K562 (cell line): ENCODE measurements around the gene LIN28B. TPM values are rescaled to one million over a fixed set of nuclear protein-coding genes. Genes with fewer than 3 reads are reported as not detected.

Source experiments
- ATAC-seq: fragments of 200-7000 bp; cut with Tn5 transposase; 3 replicates; pipeline ENCODE4 v1.9.1; 2020; ENCODE audit warnings: moderate library complexity
- BruUV-seq: library from RNA; stranded (reverse); fragments of 400-500 nt; replicated peaks from 2 replicates; lab custom pipeline; 2021; lab: Mats Ljungman, UMichigan
- CTCF ChIA-PET: fragments of 300-600 bp; formaldehyde crosslinking; extraction: SDS; loops from one replicate; lab custom pipeline; 2021; ENCODE audit warnings: low intra/inter-chr PET ratio; lab: Yijun Ruan, JAX
- POLR2A ChIA-PET: fragments of 300-600, 350-650 bp; sonication (Branson Sonifier 250); formaldehyde crosslinking; extraction: SDS; loops from one replicate; lab custom pipeline; 2021; ENCODE audit warnings: antibody characterized with exemption, inconsistent platforms; lab: Yijun Ruan, JAX
- DNase-seq, 4 experiments: peaks; one replicate each; pipeline versions ENCODE4 v3.0.0 to v3.0.0-alpha.2; 2011 to 2018; ENCODE audit warnings: low spot score in 3 of 4, mixed read lengths in 3 of 4; ENCODE audit errors: extremely low read depth in 1 of 4
- FAIRE-seq: peaks from 2 replicates; lab custom pipeline; 2011; peaks lifted over from hg19 to GRCh38; lab: Jason Lieb, UNC
- H2AFZ ChIP-seq: 2 replicates; pipeline ENCODE4 v1.6.0; 2011; ENCODE audit warnings: low read depth, low read length, control low read depth, inconsistent platforms
- H3K27ac ChIP-seq: fragments of 200-600 bp; 3 replicates; pipeline ENCODE4 v1.8.0; 2011; ENCODE audit warnings: low read depth, mild to moderate bottlenecking, control low read depth, inconsistent platforms, low read length, moderate library complexity, mixed read lengths; ENCODE audit errors: extremely low read depth
- H3K27me3 ChIP-seq, 2 experiments: fragments of 300-600 bp in 1 of 2; 2 replicates in 1 of 2; 3 replicates in 1 of 2; pipeline versions ENCODE4 v1.6.0 to v1.8.0; 2011; ENCODE audit warnings: inconsistent platforms in 2 of 2, low read length in 2 of 2, mild to moderate bottlenecking in 1 of 2, mixed read lengths in 1 of 2, moderate library complexity in 1 of 2; ENCODE audit not compliant: control insufficient read depth in 2 of 2, insufficient read depth in 2 of 2
- H3K36me3 ChIP-seq: fragments of 300-600 bp; 3 replicates; pipeline ENCODE4 v1.8.0; 2011; ENCODE audit warnings: mild to moderate bottlenecking, low read length, inconsistent platforms; ENCODE audit not compliant: control insufficient read depth, insufficient read depth
- H3K4me1 ChIP-seq, 2 experiments: fragments of 200-600 bp in 1 of 2; replicated peaks in 1 of 2; 2 replicates in 1 of 2; 3 replicates in 1 of 2; pipeline versions ENCODE4 v1.5.1 to v1.8.0; 2011; ENCODE audit warnings: inconsistent platforms in 2 of 2, low read length in 2 of 2, mild to moderate bottlenecking in 1 of 2, mixed read lengths in 1 of 2, moderate library complexity in 1 of 2; ENCODE audit not compliant: control insufficient read depth in 2 of 2, insufficient read depth in 2 of 2
- H3K4me2 ChIP-seq: 2 replicates; pipeline ENCODE4 v1.6.1; 2011; ENCODE audit warnings: low read length, control low read depth, inconsistent platforms, mixed read lengths; ENCODE audit not compliant: insufficient read depth
- H3K4me3 ChIP-seq: fragments of 200-600 bp; sonication (generic), shearing (Covaris generic); 2 replicates; pipeline ENCODE4 v1.5.1; 2016; ENCODE audit warnings: control low read depth, inconsistent platforms
- H3K79me2 ChIP-seq: fragments of 200-600 bp; 3 replicates; pipeline ENCODE4 v1.8.0; 2011; ENCODE audit warnings: low read length, inconsistent platforms; ENCODE audit not compliant: control insufficient read depth, insufficient read depth
- H3K9ac ChIP-seq, 2 experiments: 2 replicates each; pipeline versions ENCODE4 v1.6.0 to v1.6.1; 2011; ENCODE audit warnings: low read depth in 2 of 2, low read length in 2 of 2, control low read depth in 1 of 2, inconsistent platforms in 1 of 2, mild to moderate bottlenecking in 1 of 2, mixed read lengths in 1 of 2; ENCODE audit not compliant: insufficient read depth in 1 of 2
- H3K9me1 ChIP-seq: one replicate; pipeline ENCODE4 v1.6.0; 2011; ENCODE audit warnings: inconsistent platforms, mild to moderate bottlenecking, low read length, moderate library complexity; ENCODE audit not compliant: control insufficient read depth, insufficient read depth
- H3K9me3 ChIP-seq: replicated peaks from 2 replicates; pipeline ENCODE4 v1.5.1; 2011; ENCODE audit warnings: low read depth, low read length, inconsistent platforms; ENCODE audit not compliant: control insufficient read depth, insufficient read depth
- H4K20me1 ChIP-seq: replicated peaks from 2 replicates; pipeline ENCODE4 v1.6.1; 2011; ENCODE audit warnings: low read length, inconsistent platforms, mixed read lengths; ENCODE audit not compliant: control insufficient read depth, insufficient read depth
- CREBBP ChIP-seq: IDR thresholded peaks from one replicate; pipeline ENCODE4 v1.6.1; 2012; ENCODE audit warnings: low read depth, mild to moderate bottlenecking, control low read depth, inconsistent platforms, low read length
- FOXK1 ChIP-seq: sonication (generic); formaldehyde crosslinking; IDR thresholded peaks from 2 replicates; pipeline ENCODE4 v1.8.0; 2022; ENCODE audit warnings: missing genetic modification reagents, mild to moderate bottlenecking, borderline replicate concordance
- MYNN ChIP-seq, 2 experiments: sonication (generic); formaldehyde crosslinking in 1 of 2; IDR thresholded peaks; 2 replicates each; pipeline versions ENCODE4 v1.5.0 to v1.6.1; 2016 to 2020; ENCODE audit warnings: antibody characterized with exemption in 1 of 2, missing genetic modification reagents in 1 of 2
- POLR2A ChIP-seq: fragments of 450-650 bp; conservative IDR thresholded peaks from 2 replicates; pipeline ENCODE4 v1.6.1; 2016
- PURB ChIP-seq: sonication (generic); formaldehyde crosslinking; IDR thresholded peaks from 2 replicates; pipeline ENCODE4 v1.9.0; 2021; ENCODE audit warnings: low read depth, mild to moderate bottlenecking, missing genetic modification reagents
- TGIF2 ChIP-seq: sonication (generic); formaldehyde crosslinking; IDR thresholded peaks from 2 replicates; pipeline ENCODE4 v1.8.1; 2022; ENCODE audit warnings: mild to moderate bottlenecking, missing genetic modification reagents, moderate library complexity
- YBX1 ChIP-seq: fragments of 450-650 bp; IDR thresholded peaks from 2 replicates; pipeline ENCODE4 v1.7.1; 2016; ENCODE audit warnings: mild to moderate bottlenecking
- ZFP1 ChIP-seq: fragments of 450-650 bp; formaldehyde crosslinking; IDR thresholded peaks from 2 replicates; pipeline ENCODE4 v1.4.0; 2020; ENCODE audit warnings: mild to moderate bottlenecking, mixed read lengths
- ZNF444 ChIP-seq: fragments of 250-450 bp; sonication (Bioruptor Pico); IDR thresholded peaks from 2 replicates; pipeline ENCODE4 v1.4.0; 2020; ENCODE audit warnings: mild to moderate bottlenecking, moderate library complexity
- ZNF695 ChIP-seq: fragments of 450-650 bp; formaldehyde crosslinking; IDR thresholded peaks from 2 replicates; pipeline ENCODE4 v1.4.0; 2020; ENCODE audit warnings: mild to moderate bottlenecking, moderate library complexity
- in situ Hi-C: fragments of 300-500 bp; cut with MboI; formaldehyde crosslinking; loops from 4 replicates; pipeline ENCODE4 v1.15.0; 2018; ENCODE audit warnings: inconsistent platforms, mixed read lengths
- intact Hi-C: fragments of 100-400 bp; cut with micrococcal nuclease; formaldehyde crosslinking; loops from 2 replicates; pipeline ENCODE4 v1.14.2; 2022
- polyA plus RNA-seq, 8 experiments: library from polyadenylated mRNA; depleted of rRNA in 4 of 8; stranded (reverse) in 5 of 8; unstranded in 3 of 8; fragments of >200 nt; fragmentation: Nextera tagmentation in 2 of 8; fragmentation: Illumina TruSeq in 1 of 8; extraction: Ambion mirVana in 2 of 8; extraction: Trizol in 1 of 8; gene quantifications; 2 replicates each; pipeline versions ENCODE4 v1.2.1 to v1.2.3, GENCODE V29; 2011 to 2014; ENCODE audit warnings: inconsistent platforms in 1 of 8, missing spikeins in 1 of 8
- total RNA-seq, 7 experiments: library from RNA; depleted of rRNA in 6 of 7; stranded (reverse); fragments of >200 nt in 6 of 7; fragmentation: Illumina TruSeq in 2 of 7; extraction: Trizol in 2 of 7; gene quantifications; 2 replicates each; pipeline versions ENCODE4 v1.2.1 to v1.2.3, GENCODE V29; 2011 to 2021; ENCODE audit warnings: low replicate concordance in 1 of 7
- TF ChIP-seq, protein P1 (sequence below), 2 experiments: IDR thresholded peaks; 2 replicates each; pipeline ENCODE4 v1.6.1; 2012; ENCODE audit warnings: improper control_type of control experiment in 2 of 2, low read depth in 2 of 2, low read length in 2 of 2, borderline replicate concordance in 1 of 2
- TF ChIP-seq, protein P2 (sequence below): fragments of 250-450 bp; sonication (Bioruptor Pico); IDR thresholded peaks from 2 replicates; pipeline ENCODE4 v1.5.0; 2021; ENCODE audit warnings: mild to moderate bottlenecking, borderline replicate concordance

Gene LIN28B
- total and polyA plus RNA-seq, 9 of the 15 experiments (the other 6 are each of a cell fraction or from before 2014, with no cell fraction given) = 20.9 to 77.3 (median 42.1) TPM

DNA sequence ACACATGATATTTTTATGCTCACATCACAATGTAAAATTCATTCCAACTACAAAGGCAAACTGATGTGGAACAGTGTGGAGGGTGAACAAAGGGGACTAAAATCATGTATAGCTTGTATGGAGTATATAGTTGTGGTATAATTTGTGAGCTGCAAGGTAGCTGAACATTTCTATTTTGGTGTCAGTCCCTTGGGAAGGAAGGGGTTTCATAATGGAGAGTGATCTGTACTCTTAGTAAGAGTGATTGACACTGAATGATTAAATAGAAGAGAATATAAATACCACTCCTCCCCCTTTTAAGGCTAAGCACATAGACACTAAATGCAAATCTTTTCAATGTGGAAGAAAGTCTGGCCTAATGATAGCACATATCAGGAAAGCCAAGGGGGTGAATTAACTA is 118.3 kb downstream of the LIN28B start:
- no TSS peak for BruUV-seq
- no peak overlapping the region for H3K9ac ChIP-seq
- no peak overlapping the region for H3K4me2 ChIP-seq
- POLR2A ChIA-PET = no interaction called here
- H3K4me3 ChIP-seq = no peak overlapping the region
- H3K27ac ChIP-seq = no peak overlapping the region
- no peak for DNase-seq
- TF ChIP-seq, protein P1, sequence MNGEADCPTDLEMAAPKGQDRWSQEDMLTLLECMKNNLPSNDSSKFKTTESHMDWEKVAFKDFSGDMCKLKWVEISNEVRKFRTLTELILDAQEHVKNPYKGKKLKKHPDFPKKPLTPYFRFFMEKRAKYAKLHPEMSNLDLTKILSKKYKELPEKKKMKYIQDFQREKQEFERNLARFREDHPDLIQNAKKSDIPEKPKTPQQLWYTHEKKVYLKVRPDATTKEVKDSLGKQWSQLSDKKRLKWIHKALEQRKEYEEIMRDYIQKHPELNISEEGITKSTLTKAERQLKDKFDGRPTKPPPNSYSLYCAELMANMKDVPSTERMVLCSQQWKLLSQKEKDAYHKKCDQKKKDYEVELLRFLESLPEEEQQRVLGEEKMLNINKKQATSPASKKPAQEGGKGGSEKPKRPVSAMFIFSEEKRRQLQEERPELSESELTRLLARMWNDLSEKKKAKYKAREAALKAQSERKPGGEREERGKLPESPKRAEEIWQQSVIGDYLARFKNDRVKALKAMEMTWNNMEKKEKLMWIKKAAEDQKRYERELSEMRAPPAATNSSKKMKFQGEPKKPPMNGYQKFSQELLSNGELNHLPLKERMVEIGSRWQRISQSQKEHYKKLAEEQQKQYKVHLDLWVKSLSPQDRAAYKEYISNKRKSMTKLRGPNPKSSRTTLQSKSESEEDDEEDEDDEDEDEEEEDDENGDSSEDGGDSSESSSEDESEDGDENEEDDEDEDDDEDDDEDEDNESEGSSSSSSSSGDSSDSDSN (IDR thresholded peaks at IDR 0.05; ENCODE audit: borderline replicate concordance in 1 of 2, low read depth in 2 of 2, low read length in 2 of 2) = no peak
- TF ChIP-seq PURB (CRISPR knock-in tag) (no peak), FOXK1 (CRISPR knock-in tag) (no peak), TGIF2 (CRISPR knock-in tag) (no peak), YBX1 (no peak), MYNN (IDR thresholded peaks at IDR 0.05) (no peak), MYNN (CRISPR knock-in tag; IDR thresholded peaks at IDR 0.05) (no peak), ZNF695 (CRISPR knock-in tag) (no peak), POLR2A (no peak), ZFP1 (CRISPR knock-in tag) (no peak), CREBBP (no peak), ZNF444 (CRISPR knock-in tag) (no peak)
- TF ChIP-seq, protein P2, sequence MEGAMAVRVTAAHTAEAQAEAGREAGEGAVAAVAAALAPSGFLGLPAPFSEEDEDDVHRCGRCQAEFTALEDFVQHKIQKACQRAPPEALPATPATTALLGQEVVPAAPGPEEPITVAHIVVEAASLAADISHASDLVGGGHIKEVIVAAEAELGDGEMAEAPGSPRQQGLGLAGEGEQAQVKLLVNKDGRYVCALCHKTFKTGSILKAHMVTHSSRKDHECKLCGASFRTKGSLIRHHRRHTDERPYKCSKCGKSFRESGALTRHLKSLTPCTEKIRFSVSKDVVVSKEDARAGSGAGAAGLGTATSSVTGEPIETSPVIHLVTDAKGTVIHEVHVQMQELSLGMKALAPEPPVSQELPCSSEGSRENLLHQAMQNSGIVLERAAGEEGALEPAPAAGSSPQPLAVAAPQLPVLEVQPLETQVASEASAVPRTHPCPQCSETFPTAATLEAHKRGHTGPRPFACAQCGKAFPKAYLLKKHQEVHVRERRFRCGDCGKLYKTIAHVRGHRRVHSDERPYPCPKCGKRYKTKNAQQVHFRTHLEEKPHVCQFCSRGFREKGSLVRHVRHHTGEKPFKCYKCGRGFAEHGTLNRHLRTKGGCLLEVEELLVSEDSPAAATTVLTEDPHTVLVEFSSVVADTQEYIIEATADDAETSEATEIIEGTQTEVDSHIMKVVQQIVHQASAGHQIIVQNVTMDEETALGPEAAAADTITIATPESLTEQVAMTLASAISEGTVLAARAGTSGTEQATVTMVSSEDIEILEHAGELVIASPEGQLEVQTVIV (CRISPR knock-in tag) = no peak
- TF ChIP-seq, all 486 proteins: peak for 0
- no peak overlapping the region for H2AFZ ChIP-seq
- in situ Hi-C loops (loop anchor here (5.0 to 10.0 kb wide), 2 partner anchors 133 to 290 kb away; no protein-coding TSS in a partner anchor), intact Hi-C loops (loop anchor here (5.0 kb wide), 3 partner anchors 178 to 548 kb away; no protein-coding TSS in a partner anchor)
- peaks cover 22% of the 10 kb centered on the region; the same call in 2 of the 3 replicates for H3K36me3 ChIP-seq
- H3K4me1 ChIP-seq = peaks cover 8 to 9% of the 10 kb centered on the region in 2 experiments
- CTCF ChIA-PET = interaction anchor here (3.9 kb wide), 1 partner anchor 133 kb away, joined by 43 read pairs; no protein-coding TSS in a partner anchor
- no peaks in the 10 kb centered on the region; the same call in 1 of the 2 replicates for H4K20me1 ChIP-seq
- H3K79me2 ChIP-seq = peaks cover 23% of the 10 kb centered on the region; the same call in 2 of the 3 replicates
- no peak for ATAC-seq
- no peaks in the 10 kb centered on the region for H3K9me3 ChIP-seq
- no peaks in the 10 kb centered on the region for H3K27me3 ChIP-seq
- FAIRE-seq = no peak
- H3K9me1 ChIP-seq = no peaks in the 10 kb centered on the region
